Inferior parietal cortex (tissue), 1 donor: ENCODE measurements around the gene EDN3.

ENCODE experiments used
- DNase-seq: peaks from one replicate; pipeline ENCODE4 v3.0.0-alpha.2; 2016; ENCODE audit errors: extremely low spot score

EDN3 gene

GRCh38 chr20:59308493-59309201, 8.2 kb downstream of the EDN3 start:
- no peak for DNase-seq

- DNase-seq: no peak
Measured at GRCh38 chr20:59309218-59309617, 8.8 kb downstream of the EDN3 start.

GRCh38 chr20:59314997-59315396, 14.6 kb downstream of the EDN3 start:
- no peak for DNase-seq

- no peak for DNase-seq
Measured at GRCh38 chr20:59316911-59317731, 16.7 kb downstream of the EDN3 start.

- no peak for DNase-seq
Measured at GRCh38 chr20:59318201-59318790, 17.9 kb downstream of the EDN3 start.

GRCh38 chr20:59318803-59319202, 18.4 kb downstream of the EDN3 start:
- DNase-seq: no peak

- DNase-seq: no peak
Measured at GRCh38 chr20:59320426-59320825, 20.0 kb downstream of the EDN3 start.

GRCh38 chr20:59320854-59321647, 20.6 kb downstream of the EDN3 start:
- no peak for DNase-seq

- DNase-seq: no peak
Measured at GRCh38 chr20:59322081-59322480, 21.7 kb downstream of the EDN3 start.

- peak; percentile 26 for DNase-seq
Measured at GRCh38 chr20:59322585-59323454, 22.4 kb downstream of the EDN3 start.

- peak; percentile 11 for DNase-seq
Measured at GRCh38 chr20:59323731-59324130, 23.3 kb downstream of the EDN3 start.

- no peak for DNase-seq
Measured at GRCh38 chr20:59324521-59325141, 24.2 kb downstream of the EDN3 start.

GRCh38 chr20:59325142-59325523, 24.7 kb downstream of the EDN3 start:
- DNase-seq: no peak

- no peak for DNase-seq
Measured at GRCh38 chr20:59326188-59326587, 25.8 kb downstream of the EDN3 start.

GRCh38 chr20:59328071-59328470, 27.7 kb downstream of the EDN3 start:
- DNase-seq: no peak

- no peak for DNase-seq
Measured at GRCh38 chr20:59331721-59332329, 31.4 kb downstream of the EDN3 start.

GRCh38 chr20:59333260-59333845, 32.9 kb downstream of the EDN3 start:
- DNase-seq: no peak

- DNase-seq: no peak
Measured at GRCh38 chr20:59333951-59334350, 33.5 kb downstream of the EDN3 start.

- DNase-seq: no peak
Measured at GRCh38 chr20:59334651-59335300, 34.4 kb downstream of the EDN3 start.
